ENCODE data around the gene EFCAB12.
A peak's percentile ranks its signal among the peaks of the same experiment; 100 is the strongest.
"Not testable (repeated sequence)": the region's sequence is repeated elsewhere in the genome, so short reads cannot be mapped to it uniquely, and the experiment has no call there.

EFCAB12 gene

DNA sequence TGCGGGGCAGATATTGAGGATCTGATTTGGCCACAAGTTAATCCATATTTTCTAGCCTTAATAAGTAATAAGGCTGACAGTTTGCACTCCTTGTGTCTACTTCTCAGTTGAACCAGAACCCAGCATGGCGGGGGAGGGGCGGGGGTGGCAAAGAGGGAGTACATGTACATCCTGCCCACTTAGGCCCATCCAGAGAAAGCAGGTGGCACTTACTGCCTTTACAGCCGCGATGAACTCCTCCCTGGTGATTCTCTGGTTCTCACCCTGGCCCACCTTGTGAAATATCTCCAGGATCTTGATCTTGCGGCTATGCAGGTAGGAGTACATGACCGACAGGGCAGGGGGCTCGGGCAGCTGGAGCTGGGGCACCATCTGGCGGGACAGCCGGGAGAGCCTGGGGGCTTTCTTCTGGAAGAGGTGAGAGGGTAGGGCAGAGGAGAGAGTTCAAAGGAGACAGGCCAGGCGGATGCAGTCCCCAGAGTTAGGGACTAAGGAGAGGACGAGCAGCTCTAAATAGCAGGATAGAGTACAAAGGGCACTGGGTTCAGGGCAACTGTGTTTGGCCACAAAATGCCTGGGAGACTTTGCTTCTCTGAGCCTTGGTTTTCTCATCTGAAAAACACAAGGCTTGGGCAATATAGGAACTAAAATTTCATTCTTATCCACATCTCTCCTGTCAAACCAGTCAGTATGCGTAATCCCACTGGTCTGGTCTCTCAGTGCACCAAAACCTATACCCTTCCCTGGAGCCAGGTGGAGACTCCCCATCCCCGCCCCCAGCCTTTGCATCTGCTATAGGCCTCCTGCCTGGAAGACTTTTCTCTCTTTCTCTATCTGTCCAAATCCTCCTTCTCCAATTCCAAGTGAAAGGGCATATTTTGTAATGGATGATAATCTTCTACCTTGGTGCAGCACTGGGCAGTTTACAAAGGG, 10.1 kb downstream of the EFCAB12 start:
- no peak for DNase-seq

- DNase-seq = no peak
Observed at GRCh38 chr3:129417326-129417725, 11.1 kb downstream of the EFCAB12 start.

- DNase-seq = no peak
Observed at GRCh38 chr3:129416415-129416814, 12.0 kb downstream of the EFCAB12 start.

- DNase-seq = no peak
Observed at GRCh38 chr3:129415830-129416229, 12.6 kb downstream of the EFCAB12 start.

- DNase-seq = no peak
Observed at GRCh38 chr3:129415378-129415777, 13.1 kb downstream of the EFCAB12 start.

DNA sequence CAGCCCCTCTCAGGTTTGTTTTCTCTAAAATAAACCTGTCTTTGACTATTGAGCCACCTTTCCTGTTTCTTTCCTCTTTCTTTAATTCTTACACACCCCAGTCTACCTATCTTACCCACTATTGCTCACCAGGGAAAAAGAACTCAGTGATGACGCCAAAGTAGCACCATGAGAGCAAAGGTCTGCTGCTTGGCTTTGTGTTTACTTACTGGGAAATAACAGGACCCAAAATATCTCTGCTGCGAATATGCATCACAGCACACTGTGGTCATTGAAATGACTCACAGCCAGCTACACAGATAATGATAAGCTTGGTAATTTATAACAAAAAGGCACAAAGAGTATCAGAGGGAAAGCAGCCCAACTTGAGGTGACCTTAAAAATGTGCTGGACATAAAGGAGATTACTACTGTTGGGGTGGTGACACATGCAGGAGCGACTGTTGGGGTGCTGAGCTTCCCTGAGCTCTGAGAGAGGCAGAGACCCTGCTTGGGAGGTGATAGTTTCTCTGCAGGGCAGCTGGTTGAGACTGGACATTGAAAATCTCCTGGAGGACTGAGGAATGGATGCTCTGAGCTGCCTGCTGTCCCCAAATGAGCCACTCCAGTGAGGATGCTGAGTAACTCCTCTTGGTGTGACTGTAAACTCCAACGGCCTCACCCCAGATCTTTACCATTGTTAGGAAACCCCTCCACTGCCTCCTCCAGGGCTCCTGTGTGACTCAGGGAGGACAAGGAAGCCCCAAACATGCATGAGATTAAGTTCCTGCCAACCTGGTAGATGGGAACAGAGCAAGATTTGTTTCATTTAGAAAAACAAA, 14.5 kb downstream of the EFCAB12 start:
- no peak for DNase-seq

GRCh38 chr3:129413238-129413637, 15.2 kb downstream of the EFCAB12 start:
- DNase-seq = not testable (repeated sequence)

GRCh38 chr3:129412542-129413198, 15.8 kb downstream of the EFCAB12 start:
- no peak for DNase-seq

DNA sequence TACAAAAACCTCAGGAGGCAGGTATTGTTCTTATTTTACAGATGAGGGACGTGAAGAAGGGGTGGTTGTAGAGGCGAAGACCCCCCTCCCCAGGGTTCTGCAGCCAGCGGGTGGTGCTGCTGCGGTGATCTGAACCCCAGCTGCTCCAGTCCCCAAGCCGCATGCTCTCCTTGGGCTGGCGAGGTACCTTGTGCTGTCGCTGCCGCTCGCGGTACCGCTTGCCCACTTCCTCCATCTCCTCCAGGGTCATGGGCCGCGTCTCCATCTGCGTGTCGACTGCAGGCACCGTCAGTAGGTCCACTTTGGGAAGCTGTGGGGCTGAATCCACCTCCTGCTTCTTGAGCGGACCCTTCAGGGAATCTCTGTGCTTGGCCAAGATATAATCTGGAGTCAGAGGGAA, 17.5 kb downstream of the EFCAB12 start:
- no peak for DNase-seq

- DNase-seq = peak; percentile 9
Observed at GRCh38 chr3:129409541-129409940, 18.9 kb downstream of the EFCAB12 start.

GRCh38 chr3:129404610-129405009, 23.8 kb downstream of the EFCAB12 start:
- DNase-seq = no peak

GRCh38 chr3:129404130-129404529, 24.3 kb downstream of the EFCAB12 start:
- DNase-seq = no peak

DNA sequence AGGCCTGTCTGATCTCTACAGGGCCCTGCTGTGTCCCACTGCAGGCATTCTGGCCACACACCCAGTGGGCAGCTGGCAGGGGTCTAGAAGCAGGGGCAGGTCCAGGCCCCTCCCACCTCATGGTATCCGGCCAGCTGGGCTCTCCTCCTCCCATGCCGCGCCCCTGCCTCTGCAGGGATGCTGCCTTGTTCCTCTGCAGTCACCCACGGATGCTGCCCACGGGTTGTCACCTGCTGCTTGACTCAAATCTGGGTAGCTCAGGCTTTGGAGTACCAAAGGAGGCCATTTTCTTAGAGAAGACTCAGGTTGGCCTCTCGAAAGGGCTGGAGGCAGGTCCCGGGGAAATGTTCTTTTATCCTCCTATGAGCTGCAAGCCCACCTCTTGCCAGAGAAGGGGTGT, 25.0 kb downstream of the EFCAB12 start:
- DNase-seq = no peak

GRCh38 chr3:129402616-129403015, 25.8 kb downstream of the EFCAB12 start:
- DNase-seq = no peak

DNA sequence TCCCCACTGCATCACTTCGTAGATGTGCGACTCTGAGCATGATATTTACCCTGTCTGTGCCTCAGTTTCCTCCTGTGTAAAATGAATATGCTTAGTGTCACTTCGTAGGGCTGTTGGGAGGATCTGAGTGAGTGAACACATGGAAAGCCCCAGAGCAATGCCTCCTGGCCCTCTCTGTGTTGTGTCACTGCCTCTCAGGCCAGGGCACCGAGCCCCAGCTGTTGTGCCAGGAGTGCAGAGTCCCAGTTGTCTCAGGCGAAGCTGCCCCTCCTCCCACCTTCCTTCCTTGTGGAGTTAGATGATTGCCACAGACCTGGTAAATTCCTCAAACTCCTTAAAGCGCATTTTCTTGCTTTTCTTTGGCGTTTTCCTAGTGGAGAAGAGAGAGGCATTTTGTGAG, 26.2 kb downstream of the EFCAB12 start:
- no peak for DNase-seq

- DNase-seq = peak; percentile 28
Observed at GRCh38 chr3:129399895-129400357, 28.5 kb downstream of the EFCAB12 start.

DNA sequence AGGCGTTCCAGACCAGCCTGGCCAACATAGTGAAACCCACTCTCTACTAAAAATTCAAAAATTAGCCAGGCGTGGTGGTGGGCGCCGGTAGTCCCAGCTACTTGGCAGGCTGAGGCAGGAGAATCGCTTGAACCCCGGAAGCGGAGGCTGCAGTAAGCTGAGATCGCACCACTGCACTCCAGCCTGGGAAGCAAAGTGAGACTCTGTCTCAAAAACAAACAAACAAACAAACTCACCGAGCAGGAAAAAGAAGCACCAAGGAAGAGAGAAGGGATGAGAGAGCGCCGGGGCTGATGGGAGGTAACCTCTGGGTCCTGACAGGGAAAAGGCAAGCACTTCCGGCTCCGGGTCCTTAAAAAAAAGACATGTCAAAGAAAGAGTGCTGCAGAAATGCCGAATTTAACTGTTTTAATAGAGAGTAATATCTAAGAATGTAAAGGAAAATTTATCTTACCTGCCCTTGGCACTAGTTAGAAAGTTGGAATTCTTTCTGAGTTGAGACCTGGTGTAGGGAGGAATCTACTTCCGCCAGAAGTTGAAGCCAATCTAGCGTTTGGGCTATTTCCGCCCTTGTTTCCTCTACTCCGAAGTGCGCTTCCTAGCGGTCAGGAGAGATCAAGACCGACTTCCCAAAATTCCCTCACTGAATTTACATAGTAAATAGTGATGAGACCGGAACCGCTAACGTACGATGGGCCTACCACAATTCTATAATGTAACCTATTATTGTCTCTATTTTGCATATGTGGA, 29.1 kb downstream of the EFCAB12 start:
- DNase-seq = peak; percentile 79

DNA sequence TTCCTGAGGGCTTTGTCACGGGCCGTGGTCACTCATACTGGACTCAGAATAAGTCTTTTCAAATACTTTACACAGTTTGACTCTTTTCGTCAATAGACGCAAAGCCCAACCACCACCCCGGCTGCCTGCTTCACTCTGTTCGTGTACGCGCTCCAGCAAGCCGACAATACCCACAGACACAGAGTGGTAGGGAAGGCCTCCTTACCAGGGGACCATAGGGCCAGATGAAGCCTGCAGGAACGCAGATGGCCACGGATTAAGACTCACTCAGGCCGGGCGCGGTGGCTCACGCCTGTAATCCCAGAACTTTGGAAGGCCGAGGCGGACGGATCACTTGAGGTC, 29.7 kb downstream of the EFCAB12 start:
- DNase-seq = no peak

DNA sequence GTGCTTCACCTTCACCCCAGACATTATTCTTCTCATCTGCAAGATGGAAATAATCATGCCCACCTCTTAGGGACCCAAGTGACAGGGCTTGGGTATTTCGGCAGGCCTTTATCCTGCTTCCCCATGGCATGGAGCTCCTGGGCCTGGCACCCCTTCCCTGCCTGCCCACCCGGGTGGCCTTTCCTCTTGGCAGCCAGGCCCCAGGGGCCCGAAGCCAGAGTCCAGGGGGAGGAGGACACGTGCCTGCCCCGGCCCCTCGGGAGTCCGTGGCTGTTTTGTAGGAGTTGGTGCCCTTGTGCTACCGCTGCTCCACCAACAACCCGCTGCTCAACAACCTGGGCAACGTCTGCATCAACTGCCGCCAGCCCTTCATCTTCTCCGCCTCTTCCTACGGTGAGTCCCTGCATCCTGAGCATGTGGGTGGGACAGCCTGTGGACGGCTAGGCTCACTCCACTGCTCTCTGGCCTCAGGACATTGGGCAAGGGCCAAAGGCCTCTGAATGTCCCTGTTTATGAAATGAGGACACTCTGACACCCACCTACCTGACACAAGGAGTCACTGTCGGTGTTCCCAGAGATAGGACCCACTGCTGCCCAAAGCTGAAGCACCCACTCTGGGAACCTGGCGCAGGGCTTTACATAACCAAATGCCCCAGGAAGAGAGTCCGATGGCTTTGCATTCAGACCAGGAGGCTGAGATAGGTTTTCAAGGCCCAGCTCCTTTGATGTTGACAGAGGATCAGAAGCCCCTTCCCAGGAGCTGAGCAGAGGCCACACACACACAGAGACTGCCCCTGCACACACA, 34.5 kb downstream of the EFCAB12 start:
- not testable (repeated sequence) for DNase-seq

DNA sequence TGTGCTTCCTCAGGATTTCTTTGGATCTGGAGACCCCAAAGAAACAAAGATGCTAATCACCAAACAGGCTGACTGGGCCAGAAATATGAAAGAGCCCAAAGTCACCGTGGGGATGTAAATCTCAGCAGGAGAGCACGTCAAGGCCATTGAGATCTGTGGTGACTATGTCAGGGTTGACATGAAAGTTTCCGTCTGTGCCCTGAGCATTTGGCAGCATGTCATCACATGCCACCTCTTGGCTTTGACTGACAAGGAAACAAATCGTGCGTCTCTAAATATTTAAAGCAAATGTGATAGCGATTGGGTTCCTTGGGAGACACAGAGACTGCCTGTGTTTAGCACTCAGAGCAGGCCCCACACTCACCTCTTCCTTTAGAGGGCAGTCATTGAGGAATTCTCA, 35.2 kb downstream of the EFCAB12 start:
- no peak for DNase-seq

- not testable (repeated sequence) for DNase-seq
Observed at GRCh38 chr3:129392106-129392887, 36.1 kb downstream of the EFCAB12 start.

All from GF-D8 (cell line).